GM18517 (cell line): Measurements from ENCODE around the gene LRRC8C.

Experiments used
- ATAC-seq: cut with Tn5 transposase; IDR thresholded peaks from one replicate; pipeline ENCODE4 v1.9.1; 2021; ENCODE audit warnings: mild to moderate bottlenecking, moderate library complexity; ENCODE audit not compliant: unreplicated experiment

Gene LRRC8C

GRCh38 chr1:89727517-89728312 is 94.8 kb downstream of the LRRC8C start:
- no peak for ATAC-seq

- ATAC-seq = no peak
Observed at GRCh38 chr1:89728381-89728780, 95.5 kb downstream of the LRRC8C start.

DNA sequence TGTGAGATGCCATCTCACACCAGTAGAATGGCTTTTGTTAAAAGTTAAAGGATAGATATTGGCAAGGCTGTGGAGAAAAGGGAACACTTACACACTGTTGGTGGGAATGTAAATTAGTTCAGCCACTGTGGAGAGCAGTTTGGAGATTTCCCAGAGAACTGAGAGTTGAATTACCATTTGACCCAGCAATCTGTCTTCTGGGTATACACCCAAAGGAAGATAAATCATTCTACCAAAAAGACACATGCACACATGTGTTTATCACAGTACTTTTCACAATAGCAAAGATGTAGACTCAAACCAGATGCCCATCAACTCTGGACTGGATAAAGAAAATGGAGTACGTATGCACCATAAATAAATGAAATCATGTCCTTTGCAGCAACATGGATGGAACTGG is 99.3 kb downstream of the LRRC8C start:
- no peak for ATAC-seq

DNA sequence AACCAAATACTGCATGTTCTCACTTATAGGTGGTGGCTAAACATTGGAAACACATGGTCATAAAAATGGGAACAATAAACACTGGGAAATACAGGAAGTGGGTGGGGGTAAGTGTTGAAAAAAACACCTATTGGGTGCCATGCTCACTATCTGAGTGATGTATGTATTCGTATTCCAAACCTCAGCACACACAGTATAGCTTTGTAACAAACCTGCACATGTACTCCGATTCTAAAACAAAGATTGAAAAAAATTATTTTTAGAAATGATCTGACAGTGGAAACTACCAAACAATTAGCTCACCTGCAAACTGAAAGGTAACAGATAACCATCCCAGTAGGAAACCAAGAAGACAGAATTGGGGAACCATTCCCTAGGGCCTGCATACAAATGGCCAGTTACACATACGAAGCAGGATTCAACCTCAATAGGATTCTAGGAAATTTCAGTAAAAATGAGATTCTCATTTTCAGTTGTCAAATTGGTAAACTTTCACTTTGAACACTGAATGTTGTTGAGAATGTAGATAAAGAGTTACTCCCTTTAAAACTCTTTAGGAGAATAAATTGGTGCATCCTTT is 99.8 kb downstream of the LRRC8C start:
- ATAC-seq = no peak

GRCh38 chr1:89733748-89734147 is 100.8 kb downstream of the LRRC8C start:
- ATAC-seq = no peak

GRCh38 chr1:89734442-89734841 is 101.5 kb downstream of the LRRC8C start:
- ATAC-seq = no peak

DNA sequence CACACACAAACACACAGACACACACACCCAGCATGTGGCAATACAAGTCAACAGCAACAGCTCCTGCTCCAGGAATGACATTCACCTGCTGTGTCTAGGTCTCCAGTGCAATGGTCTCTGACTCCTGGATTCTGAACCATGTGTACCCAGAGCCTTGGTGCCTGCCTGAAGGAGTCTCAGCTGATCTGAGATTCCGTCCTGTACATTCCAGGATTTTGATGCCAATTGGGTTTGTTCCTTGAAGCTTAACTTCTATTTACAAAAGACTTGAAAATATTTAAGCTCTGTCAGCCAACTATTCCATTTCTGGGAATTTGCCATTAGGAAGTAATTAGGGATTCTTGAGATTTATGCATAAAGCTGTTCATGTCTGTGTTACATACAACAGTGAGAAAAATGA is 102.6 kb downstream of the LRRC8C start:
- no peak for ATAC-seq

DNA sequence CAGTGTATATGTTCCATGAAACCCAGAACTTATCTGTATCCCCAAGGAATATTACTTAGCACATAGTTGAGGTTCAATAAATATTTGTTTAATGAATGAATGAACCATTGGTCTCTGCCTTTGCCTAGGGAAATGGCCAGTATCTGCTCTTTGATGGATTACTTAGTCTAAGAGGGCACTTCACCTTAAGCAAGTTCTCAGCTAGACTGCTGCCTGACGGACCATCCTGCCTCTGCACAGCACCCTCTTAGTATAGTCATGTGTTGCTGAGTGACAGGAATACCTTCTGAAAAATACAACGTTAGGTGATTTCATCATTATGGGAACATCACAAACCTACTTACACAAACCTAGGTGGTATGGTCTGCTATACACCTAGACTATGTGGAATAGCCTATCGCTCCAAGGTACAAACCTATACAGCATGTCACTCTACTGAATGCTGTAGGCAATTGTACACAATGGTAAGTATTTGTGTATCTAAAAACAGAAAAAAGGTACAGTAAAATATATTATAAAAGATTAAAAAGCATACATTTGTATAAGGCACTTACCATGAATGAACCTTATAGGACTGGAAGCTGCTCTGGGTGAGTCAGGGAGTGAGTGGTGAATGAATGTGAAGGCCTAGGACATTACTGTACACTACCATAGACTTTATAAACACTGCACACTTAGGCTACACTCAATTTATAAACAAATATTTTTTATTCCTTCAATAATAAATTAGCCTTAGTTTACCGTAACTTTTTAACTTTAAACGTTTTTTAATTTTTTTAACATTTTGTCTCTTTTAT is 104.2 kb downstream of the LRRC8C start:
- ATAC-seq = no peak

DNA sequence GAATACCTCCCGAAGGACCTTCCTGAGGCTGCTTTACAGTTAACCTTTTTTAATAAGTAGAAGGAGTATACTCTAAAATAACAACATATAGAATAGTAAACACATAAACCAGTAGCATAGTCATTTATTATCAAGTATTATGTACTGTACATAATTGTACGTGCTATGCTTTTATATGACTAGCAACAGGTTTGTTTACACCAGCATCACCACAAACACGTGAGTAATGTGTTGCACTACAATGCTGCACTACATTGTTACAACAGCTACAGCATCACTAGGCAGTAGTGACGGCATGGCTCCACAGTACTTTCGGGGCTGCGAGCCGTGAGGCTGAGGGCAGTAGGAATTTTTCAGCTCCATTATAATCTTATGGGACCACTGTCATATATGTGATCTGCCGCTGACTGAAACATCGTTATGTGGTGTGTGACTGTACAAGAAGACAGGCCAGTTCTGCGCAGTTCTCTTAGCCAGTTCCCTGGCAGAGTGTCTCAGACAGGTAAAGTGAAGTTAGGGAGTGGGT is 105.1 kb downstream of the LRRC8C start:
- no peak for ATAC-seq

DNA sequence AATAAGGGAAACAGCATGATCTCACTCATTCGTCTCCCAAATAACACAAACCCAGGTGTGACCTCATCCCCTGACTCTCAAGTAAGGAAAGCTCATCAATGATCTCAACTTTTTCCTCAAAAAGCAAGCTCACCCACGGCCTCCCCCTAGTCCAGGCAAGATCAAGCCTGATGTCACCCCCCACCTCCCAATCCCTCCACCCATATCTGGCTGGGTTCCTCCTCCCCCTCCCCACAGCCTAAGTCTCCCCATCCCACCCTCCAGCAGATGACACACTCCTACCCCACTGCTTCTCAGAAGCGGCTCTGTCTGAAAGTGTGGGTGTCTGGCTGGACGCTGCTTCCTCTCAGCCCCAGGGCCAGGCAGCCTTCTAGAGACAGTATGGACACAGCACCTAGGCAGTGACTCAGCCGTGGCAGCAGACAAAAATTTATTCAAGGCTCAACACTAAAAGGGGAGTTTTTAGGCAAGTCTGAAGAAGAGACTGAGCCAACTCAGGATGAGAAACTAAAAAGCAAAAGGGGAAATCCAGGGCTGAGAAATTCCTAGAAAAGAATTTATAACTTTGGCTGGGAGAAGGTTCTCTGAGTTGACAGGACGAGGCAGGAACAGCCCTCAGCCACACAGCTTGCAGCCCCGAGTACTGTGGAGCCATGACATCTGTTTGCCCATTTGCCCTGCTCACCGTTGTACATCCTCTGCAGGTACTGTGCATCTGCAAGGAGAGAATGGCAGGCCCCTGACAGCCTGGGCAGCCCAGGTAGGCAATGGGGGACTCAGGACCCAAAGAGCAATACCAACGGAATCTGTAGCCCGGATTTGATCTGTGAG is 106.3 kb downstream of the LRRC8C start:
- ATAC-seq = no peak

DNA sequence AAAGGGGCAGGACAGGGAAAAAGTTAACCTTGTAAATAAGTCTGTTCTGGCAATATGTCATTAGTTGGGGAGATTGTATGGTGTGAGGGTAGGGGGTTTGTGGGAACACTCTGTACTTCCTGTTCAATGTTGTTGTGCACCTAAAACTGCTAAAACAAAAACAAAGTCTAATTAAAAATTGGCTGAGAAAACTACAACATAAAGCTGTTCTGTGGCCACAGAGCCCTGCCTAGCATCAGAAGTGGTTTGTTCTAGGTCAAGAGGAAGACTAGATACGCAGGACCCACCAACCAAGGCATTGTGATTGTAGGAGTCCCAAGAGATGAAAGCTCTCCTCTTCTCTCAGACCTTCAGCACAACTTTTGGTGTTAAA is 106.9 kb downstream of the LRRC8C start:
- ATAC-seq = no peak

DNA sequence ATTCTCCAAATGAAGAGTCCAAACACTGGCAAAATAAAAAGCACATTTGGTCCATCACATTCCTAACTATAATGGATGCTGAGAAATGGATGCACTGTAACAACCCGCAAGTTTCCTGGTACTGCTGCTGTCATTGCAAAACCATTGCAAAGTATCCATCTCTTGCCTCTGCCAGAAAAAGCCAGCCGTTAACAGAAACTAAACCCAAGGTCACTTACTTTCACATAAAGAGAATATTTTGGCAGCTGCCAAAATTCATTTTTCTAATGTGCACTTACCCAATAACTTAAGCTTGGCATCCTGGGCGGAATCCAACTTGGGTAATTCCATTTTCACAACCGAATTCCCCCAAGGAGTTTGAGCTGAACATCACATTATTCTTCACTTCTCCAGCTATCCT is 110.9 kb downstream of the LRRC8C start:
- no peak for ATAC-seq

- no peak for ATAC-seq
Observed at GRCh38 chr1:89746424-89747149, 113.7 kb downstream of the LRRC8C start.

- ATAC-seq = no peak
Observed at GRCh38 chr1:89753761-89754160, 120.8 kb downstream of the LRRC8C start.

- no peak for ATAC-seq
Observed at GRCh38 chr1:89754518-89754917, 121.6 kb downstream of the LRRC8C start.

DNA sequence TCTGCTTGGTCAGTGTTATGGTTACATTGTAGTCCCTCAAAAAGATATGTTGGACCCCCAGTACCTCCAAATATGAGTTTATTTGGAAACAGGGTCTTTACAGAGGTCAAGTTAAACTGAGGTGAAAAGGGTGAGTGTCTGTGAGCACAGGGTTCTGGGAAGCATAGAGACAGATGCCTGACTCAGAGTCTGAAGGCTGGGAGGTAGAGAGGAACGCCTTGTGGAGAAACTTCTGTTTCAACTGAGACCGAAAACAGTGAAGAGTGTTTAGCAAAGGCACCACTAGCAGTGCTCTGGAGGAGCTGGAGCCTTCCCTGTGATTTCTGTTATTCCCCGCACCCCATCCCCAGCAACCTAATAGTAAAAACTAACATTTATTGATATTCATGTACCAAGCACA is 122.7 kb downstream of the LRRC8C start:
- ATAC-seq = no peak

DNA sequence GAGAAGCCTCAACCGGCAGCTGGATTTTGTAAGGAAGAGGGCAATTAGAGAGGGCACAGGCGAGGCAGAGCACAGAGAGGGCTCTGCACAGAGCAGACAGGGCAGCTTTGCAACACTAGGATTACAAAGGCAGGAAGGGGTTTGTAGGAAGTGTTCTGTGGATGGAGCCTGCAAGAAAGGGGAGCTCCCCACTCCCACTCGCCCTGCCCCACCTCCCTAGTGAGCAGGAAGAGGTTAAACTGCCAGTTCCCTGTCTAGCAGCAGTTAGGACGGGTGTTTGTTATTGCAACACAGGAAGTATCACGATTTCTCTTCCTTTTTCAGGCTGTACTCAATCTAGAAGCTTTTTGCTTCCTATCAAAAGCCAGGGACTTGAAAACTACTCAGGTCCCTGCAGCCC is 124.6 kb downstream of the LRRC8C start:
- ATAC-seq = peak; percentile 53

GRCh38 chr1:89758156-89758555 is 125.2 kb downstream of the LRRC8C start:
- no peak for ATAC-seq

DNA sequence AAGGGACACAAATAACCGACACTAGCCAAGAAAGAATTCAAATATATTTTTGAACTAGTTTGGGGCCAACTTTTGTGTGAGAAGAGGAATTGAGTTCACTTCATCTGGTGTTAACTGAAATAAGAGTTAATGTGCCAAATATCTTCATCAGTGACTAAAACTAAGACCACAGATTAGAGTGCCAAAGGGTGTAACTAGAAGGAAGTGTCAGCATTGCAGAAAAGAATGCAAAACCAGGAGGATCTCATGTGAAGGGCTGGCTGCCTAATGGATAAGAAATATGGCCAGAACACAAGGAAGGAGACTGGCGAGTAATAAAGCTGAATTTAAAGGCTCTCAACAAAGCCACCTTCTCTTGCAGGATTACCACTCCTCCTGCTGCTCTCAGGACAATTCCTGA is 126.1 kb downstream of the LRRC8C start:
- no peak for ATAC-seq

DNA sequence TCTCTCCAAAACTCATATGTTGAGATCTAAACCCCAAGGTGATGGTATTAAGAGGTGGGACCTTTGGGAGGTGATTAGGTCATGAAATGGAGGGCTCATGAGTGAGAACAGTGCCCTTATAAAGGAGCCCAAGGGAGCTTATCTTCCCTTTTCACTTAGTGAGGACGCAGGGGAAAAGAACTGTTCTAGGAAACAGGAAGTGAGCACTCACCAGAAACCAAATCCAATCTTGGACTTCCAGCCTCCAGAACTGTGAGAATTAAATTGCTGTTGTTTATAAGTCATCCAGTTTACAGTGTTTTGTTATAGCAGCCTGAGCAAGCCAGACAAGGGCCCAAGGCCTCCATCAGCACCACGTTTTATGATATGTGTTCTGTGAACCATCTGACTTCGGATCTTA is 127.6 kb downstream of the LRRC8C start:
- ATAC-seq = no peak
